ENCODE data around the gene CFAP161.

CFAP161 gene

GRCh38 chr15:81185631-81186295, 51.7 kb downstream of the CFAP161 start:
- DNase-seq, result no peak

- no peak for DNase-seq
Measured at GRCh38 chr15:81188354-81188753, 54.3 kb downstream of the CFAP161 start.

DNA sequence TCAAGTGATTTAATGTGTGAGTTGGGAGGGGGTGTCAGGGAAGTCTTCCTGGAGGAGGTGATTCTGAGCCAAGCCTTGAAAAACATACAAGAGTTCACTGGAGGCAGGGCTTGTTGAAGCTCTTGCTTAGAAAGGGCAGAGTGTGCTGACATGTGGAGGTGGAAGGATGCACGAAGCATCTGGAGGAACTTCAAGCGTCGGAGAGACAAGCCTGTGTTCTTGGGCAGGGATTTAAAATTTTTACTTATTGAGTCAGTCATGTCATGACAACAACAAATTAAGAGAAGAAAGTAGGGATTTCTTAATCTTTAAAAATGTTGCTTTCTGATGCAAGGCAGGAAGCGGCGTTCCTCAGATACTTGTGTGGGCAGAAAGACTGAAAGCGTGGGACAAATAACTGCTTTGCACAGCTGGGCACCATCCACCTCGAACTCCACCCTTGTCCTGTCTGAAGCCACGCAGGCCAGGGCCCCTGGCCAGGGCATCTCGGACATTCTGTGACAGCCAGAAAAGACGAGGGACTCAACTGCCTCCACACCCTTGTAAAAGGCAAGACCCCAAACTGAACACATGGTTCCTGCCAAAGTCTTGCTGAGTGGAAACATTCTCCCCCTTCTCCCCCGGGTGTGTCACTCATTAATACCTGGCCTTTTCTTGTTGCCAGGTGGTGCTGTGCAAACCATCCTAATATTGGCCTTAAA, 55.7 kb downstream of the CFAP161 start:
- DNase-seq, result no peak

DNA sequence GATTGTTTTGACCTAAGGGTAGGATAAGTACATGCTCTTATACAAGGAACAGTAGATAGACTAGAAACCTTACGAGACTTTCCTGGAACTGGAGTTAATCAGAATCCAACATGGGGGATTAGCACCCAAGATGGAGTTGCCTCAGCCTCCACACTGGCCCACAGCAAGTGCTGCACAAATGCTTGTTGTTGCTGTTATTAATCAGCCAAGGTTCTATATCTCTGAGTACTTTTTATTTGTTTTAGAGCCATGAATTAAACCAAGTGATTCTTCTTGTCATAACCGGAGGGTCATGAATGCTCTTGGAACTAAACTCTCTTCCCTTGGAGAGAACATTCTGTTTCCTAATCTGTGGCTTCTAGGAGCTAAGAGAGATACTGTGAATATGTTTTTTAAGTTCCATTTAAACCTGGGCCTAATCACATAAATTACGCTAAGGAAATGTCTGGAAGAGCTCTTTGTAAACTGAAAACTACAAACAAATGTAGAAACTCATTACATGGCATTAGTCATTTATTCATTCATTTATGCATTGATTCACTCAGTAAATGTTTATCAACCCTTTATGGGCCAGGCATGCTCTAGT, 56.9 kb downstream of the CFAP161 start:
- no peak for DNase-seq

DNA sequence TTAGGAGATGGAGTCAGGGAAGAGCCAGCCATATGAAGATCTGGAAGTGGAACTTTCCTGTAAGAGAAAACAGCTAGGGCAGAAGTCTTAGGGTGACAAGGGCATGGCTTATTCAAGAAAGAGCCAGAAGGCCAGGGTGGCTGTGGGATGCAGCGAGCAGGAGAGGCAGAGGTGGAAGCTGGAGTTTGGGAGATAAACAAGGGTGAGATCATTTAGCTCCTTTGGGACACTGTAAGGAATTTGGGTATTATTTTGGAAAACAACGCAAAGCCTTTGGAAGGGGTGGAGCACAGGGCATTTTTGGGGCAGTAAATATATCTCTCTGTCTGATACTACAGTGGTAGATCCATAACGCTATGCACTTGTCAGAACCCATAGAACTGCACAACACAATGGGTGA, 57.6 kb downstream of the CFAP161 start:
- DNase-seq, result no peak

DNA sequence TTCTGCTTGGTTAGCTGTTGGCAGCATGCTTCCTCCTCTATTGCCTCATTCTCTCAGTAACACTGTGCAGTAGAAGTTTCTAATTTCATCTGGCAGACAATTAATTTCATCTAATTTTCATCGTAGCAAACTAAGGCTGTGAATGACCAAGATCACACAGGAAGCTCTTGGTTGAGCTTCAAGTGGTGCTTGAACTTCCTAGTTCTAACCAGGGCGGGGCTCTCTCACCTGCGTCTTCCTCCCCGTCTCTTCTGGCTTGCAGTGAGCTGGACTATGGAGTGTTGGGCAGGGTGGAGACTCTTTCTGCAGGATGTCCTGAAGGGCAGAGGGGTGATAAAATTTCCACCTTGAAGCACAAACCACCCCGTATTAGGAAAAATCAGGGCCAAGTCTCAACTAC, 60.7 kb downstream of the CFAP161 start:
- DNase-seq, result no peak

DNA sequence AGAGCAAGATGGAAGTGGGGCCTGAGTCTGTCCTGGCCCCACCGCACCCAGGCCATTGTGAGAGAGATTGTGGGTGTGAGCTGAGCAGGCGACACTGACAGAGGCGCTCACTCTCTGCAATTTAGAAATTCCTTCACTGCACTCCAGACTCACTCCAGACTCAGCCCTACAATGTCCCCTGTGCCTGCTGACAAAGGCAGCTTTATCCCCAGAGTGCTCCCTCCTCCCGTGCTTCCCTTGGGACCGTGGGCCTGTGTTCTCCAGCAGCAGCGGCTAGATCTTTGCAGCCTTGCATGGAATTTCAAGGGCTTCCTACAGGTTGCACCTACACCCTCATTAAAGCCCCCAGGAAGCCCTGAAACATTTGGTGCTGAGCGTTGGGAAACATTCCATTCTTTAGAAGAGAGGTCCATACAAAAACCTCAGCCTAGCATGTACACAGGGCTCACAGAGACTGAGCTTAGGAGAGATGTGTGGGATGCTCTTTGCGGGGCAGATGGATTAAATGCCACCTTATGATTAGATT, 61.3 kb downstream of the CFAP161 start:
- DNase-seq, result no peak

- DNase-seq, result no peak
Measured at GRCh38 chr15:81196576-81197254, 62.6 kb downstream of the CFAP161 start, which contains the start of gene IL16. TSS of gene IL16 (plus strand) at chr15:81196879. CDS start at chr15:81225400, 28,521 bp downstream.

GRCh38 chr15:81197255-81197630, 63.2 kb downstream of the CFAP161 start:
- no peak for DNase-seq

DNA sequence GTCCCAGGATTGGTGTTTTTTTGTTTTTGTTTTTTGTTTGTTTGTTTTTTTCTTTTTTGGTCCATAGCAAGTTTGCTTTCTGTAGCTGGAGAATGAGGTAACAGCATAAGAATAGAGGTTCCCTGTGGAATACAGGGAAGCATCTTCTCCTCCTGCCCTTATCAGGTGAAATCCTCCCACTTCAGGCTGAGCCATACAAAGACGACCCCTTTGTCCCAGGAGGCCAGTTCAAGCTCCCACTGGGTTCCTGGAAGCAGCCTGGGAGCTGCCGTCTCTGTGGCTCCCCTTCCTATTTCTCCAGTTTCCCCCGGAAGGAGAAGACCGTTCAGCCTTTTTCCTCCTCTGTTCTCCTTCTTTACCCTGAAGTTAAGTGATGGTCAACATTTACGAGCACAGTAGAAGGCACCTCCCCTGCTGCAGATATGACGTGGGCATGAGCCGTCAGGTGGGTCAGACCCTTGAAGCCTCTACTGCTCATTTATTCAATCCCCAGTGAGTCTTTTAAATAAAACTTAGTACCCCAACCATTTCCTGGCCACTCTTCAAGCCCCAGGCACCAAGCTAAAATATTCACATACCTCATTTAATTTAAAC, 63.7 kb downstream of the CFAP161 start:
- no peak for DNase-seq

All from CD4-positive, alpha-beta T cell treated with Interleukin-10 for 1 hour (primary cell).